Fibroblast of skin of left quadriceps (primary cell): ENCODE data around the gene MARCHF5.
A peak's percentile ranks its signal among the peaks of the same experiment; 100 is the strongest.
"Not testable (repeated sequence)": the region's sequence is repeated elsewhere in the genome, so short reads cannot be mapped to it uniquely, and the experiment has no call there.

Experiments
- DNase-seq, 2 experiments: peaks; one replicate each; pipeline ENCODE4 v3.0.0-alpha.2; 2013; ENCODE audit warnings: low read depth in 2 of 2

Gene MARCHF5

GRCh38 chr10:92385831-92386230 is 94.9 kb downstream of the MARCHF5 start:
- no peak for DNase-seq

DNA sequence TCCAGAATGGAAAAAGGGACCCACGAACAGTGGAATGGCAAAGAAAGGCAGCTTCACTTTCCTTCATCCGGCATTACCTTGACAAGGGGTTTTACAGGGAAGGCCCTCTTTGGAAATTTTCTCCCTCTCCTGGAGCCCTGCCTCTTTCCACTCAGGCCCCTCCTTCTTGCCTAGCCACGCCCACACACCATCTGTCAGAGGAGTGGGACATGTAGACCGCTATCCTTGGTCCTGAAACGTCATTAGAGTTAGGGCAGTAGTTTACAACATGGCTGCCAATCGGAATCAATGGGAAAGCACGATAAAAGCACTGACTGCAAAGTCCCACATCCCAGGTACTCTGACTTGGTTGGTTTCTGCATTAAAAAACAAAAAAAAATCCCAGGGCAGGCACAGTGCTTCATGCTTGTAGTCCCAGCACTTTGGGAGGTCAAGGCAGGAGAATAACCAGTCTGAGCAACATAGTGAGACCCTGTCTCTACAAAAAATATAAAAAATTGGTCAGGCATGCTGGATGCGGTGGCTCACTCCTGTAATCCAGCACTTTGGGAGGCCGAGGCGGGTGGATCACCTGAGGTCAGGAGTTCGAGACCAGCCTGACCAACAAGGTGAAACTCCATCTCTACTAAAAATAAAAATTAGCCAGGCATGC is 96.4 kb downstream of the MARCHF5 start:
- DNase-seq = peak; percentile 23 to 29

GRCh38 chr10:92393173-92393572 is 102.2 kb downstream of the MARCHF5 start:
- DNase-seq = not testable (repeated sequence)

DNA sequence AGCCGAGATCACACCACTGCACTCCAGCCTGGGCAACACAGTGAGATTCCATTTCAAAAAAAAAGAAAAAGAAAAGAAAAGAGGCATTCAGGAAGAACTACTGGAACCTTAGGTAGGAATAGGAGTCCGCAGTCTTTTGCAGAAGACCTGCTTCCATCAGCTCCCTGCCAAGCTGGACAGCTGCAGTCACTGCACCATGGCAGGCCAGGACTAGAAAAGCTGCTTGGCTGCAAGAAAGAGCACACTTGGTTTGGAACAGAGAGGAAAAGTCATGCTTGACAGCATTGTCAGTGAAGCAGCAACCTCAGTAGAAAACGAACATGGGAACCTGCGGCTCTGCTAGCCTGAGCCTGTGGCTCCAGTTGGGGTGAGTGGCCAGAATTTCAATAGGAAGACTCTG is 104.3 kb downstream of the MARCHF5 start:
- no peak for DNase-seq

DNA sequence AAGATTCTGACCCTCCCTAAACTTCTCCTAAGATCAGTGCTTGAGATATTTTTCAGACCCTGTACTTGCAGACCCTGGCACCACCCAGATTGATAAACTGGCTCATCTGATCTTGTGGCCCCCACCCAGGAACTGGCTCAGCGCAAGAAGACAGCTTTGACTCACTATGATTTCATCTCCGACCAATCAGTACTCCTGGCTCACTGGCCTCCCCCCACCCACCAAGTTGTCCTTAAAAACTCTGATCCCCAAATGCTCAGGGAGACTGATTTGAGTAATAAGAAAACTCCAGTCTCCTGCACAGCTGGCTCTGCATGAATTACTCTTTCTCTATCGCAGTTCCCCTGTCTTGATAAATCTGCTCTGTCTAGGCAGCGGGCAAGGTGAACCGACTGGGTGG is 111.3 kb downstream of the MARCHF5 start:
- not testable (repeated sequence) for DNase-seq
